A673 (cell line): ENCODE data around the gene TBC1D25.

Source experiments
- EZH2 ChIP-seq: fragments of 200-600 bp; sonication (generic); IDR thresholded peaks from 2 replicates; pipeline ENCODE4 v1.6.1; 2017; ENCODE audit warnings: borderline replicate concordance, low read depth, mild to moderate bottlenecking, mixed read lengths, antibody characterized with exemption, low read length; ENCODE audit not compliant: poor library complexity, severe bottlenecking
- TF ChIP-seq, protein P1 (sequence below): fragments of 300-800, 200-600 bp; sonication (generic); conservative IDR thresholded peaks from 2 replicates; pipeline ENCODE4 v1.5.1; 2017; ENCODE audit warnings: low read depth, mild to moderate bottlenecking, antibody characterized with exemption, low read length, moderate library complexity, mixed read lengths

DNA sequence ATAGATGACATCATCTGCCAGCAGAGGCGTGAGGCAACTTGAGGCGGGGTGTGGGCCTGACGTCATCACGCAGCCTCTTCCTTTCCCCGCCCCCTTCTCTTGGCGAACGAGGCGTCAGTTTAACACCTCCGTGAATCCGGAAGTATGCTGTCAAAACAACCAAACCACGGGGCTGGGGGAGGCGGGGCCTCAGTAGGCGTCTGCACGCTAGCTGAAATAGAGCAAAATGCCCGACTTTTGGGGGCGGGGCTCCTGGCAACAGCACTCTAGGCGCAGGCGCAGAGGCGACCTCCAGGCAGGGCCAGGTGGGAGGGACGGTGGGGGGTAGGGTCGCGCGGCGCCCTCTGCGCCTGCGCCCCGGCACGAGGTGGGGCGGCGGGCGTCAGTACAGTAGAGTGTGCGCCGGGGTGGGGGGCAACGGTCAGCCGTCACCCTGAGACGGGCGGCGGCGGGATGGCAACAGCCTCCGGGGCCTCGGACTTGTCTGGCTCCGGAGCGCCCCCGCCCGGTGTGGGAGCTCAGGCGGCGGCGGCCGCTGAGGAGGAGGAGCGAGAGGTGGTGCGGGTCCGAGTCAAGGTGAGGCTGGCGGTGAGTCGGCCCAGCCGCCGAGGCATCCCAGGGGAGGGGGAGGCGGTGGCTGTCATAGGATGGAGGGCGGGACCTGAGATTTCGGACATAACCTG lies at the start of gene TBC1D25:
- TF ChIP-seq, protein P1, sequence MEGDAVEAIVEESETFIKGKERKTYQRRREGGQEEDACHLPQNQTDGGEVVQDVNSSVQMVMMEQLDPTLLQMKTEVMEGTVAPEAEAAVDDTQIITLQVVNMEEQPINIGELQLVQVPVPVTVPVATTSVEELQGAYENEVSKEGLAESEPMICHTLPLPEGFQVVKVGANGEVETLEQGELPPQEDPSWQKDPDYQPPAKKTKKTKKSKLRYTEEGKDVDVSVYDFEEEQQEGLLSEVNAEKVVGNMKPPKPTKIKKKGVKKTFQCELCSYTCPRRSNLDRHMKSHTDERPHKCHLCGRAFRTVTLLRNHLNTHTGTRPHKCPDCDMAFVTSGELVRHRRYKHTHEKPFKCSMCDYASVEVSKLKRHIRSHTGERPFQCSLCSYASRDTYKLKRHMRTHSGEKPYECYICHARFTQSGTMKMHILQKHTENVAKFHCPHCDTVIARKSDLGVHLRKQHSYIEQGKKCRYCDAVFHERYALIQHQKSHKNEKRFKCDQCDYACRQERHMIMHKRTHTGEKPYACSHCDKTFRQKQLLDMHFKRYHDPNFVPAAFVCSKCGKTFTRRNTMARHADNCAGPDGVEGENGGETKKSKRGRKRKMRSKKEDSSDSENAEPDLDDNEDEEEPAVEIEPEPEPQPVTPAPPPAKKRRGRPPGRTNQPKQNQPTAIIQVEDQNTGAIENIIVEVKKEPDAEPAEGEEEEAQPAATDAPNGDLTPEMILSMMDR = peak; percentile 44
- no peak for TF ChIP-seq EZH2
